HG03432 (cell line): ENCODE data around the gene CD38.
"Not testable (repeated sequence)": the region's sequence is repeated elsewhere in the genome, so short reads cannot be mapped to it uniquely, and the experiment has no call there.

Experiments used
- ATAC-seq: cut with Tn5 transposase; IDR thresholded peaks from one replicate; pipeline ENCODE4 v1.9.1; 2021; ENCODE audit warnings: mild to moderate bottlenecking, moderate library complexity; ENCODE audit not compliant: unreplicated experiment

CD38 gene

GRCh38 chr4:15861198-15861597, 83.1 kb downstream of the CD38 start:
- not testable (repeated sequence) for ATAC-seq

DNA sequence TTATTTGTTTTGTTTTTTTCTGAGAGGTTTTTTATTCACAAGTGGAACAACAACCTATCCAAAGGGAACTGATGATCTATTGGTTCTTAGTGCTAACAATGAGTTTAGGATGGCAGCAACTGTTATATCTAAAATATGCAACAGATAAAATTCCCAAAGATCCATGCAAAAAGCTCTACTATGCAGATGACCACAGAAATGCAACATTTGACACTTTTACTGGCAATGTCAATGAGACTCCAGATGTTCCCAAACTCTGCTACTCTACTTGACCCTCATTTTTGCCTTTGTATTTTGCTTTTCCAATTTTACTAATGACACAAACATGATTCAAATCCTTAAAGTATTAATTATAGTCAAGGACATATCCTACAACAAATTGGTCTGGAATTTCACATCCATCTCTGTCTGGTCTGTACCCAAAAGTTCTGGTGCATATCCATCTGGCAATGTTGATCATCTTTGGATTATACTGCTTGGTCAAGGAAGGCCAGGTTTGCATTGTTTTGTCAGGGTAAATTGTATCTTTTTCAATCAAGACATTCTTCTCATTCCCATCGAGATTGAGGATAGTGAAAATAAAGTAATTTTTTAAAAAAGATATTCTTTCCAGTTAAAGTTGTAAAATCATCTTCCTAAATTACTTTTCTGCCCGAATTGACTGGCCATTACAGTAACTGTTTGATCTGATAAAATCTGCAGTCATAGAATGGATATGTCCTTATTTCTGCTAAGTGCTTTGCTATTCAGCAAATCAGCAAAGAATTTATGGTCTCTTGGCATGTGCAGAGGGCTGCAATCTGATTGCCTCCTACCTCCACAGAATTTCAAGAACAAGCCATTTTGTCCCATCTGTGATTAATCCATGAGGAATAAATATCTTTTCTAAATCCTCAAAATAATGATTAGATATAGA, 86.8 kb downstream of the CD38 start:
- no peak for ATAC-seq

DNA sequence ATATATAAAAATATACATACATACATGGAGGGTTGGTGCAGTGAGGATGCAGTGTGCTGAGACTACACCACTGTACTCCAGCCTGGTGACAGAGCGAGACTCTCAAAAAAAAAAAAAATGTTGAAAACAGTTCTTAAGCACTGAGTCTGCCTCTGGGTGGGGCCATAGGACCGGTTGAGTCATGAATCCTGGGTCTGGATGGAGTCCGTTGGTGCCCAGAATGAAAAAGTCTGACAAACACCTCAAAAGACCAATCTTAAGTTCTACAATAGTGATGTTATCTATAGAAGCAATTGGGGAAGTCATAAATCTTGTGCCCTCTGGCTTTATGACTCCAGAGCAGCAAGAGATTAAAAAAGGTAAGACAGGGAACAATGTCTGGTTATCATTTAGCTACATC, 90.0 kb downstream of the CD38 start:
- peak; percentile 26 for ATAC-seq

DNA sequence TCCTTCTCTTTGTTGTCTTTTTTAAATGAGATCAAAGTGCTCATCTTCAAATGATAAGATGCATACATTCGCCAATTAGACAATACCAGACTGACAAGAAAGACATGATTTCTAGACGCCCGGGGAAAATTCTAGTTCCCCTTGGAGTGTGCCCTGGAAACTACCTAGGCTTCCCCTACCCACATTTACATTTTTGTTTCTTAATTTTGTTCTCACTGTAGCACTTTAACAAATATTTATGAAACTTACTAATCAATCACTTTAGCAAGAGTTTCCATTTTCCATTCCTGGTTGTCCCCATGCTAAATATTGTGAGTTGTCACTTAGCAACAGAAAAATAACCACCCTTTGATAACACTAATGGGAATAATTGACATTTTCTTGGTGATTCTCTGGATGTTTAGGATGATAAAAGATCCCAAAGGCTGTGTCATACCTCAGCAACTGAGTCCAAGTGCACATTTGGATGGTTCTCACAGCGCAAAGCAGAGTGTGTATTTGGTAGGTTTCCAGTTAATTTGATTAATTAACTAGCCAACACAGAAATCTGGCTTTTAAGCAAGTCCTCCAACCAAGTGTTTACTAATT, 90.8 kb downstream of the CD38 start:
- ATAC-seq = peak; percentile 48

- no peak for ATAC-seq
Measured at GRCh38 chr4:15870079-15870478, 92.0 kb downstream of the CD38 start.

- ATAC-seq = no peak
Measured at GRCh38 chr4:15870921-15871664, 93.0 kb downstream of the CD38 start.

DNA sequence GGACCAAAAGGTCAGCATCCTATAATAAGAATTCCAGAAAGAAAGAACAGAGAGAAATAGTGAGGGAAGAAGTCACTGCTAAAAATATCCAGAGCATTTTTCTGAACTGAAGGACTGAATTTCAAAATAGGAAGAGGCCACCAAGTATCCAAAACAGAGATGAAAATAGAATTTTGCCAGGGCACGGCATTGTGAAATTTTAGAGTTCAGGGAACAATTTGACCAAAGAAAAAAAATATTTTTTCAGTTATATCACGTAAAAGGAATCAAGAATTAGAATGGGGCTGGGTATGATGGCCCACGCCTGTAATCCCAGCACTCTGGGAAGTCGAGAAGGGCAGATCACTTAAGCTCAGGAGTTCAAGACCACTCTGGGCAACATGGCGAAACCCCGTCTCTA, 95.0 kb downstream of the CD38 start:
- ATAC-seq = no peak

- no peak for ATAC-seq
Measured at GRCh38 chr4:15874671-15875070, 96.5 kb downstream of the CD38 start.

DNA sequence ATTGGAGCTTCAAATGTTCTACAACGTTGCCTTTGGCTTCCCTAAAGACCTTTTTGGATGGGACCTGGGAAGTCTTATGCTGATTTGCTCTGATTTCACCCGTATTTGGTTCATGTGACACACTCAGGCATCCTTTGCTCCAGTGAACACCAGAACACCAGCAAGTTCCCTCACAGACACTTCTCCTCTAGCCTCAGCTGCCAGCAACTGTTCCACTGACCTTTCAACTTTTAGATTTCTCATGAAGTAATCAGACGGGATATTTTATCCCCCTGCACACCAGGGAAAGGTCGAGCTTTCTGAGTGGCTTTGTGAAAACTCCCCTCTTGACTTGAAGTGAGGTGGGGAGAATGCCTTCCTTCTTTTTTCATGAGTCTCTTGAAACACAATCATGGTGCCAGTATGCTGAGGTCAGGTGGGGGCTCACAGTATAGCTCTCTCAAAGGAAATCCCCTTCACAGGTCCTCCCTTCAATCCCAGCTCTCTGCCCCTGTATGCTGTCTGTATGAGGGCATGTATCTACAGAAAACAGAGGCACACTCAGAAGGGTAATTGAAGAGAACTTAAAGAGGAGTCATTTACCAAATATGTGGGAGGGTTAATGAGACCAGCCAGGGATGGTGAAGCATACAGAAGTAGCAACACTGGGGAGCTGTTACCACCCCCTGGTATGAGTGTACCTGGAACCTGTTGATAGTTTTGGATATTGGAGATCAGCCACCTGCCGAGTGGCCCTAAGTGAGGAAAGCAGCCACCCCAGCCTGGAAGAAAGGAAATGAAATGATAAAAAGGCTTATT, 97.7 kb downstream of the CD38 start:
- ATAC-seq = no peak

DNA sequence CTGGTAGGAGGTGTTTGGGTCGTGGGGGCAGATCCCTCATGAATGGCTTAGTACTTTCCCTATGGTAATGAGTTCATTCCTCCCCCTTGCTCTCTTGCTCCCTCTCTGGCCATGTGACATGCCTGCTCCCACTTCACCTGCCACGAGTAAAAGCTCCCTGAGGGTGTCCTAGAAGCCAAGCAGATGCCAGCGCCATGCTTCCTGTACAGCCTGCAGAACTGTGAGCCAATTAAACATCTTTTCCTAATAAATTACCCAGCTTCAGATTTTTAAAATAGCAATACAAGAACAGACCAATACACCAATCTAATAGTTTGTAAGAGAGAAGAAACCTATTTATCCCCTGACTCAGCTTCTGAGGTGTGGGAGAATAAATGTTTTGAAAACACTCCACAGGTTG, 99.9 kb downstream of the CD38 start:
- ATAC-seq = no peak

- ATAC-seq = no peak
Measured at GRCh38 chr4:15881820-15882219, 103.7 kb downstream of the CD38 start.

GRCh38 chr4:15882675-15883086, 104.6 kb downstream of the CD38 start:
- peak; percentile 95 for ATAC-seq

- no peak for ATAC-seq
Measured at GRCh38 chr4:15883610-15884243, 105.6 kb downstream of the CD38 start.

DNA sequence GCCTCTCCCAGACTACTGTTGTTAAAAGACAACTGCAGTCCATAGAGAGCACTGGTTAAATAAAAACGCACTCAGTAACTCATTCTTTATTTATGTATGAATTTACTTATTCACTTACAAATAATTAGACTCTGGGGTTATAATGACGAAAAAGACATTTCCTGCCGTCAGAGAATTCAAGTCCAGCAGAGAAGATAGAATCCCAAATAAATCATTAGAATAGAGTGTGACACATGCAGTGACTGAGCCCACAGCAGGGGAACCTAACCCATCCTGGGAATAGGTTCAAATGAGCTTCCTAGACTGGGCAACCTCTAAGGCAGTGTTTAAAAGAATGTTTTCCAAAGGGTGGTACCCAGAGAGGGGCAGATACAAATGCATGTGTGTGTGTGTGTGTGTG, 106.5 kb downstream of the CD38 start:
- ATAC-seq = no peak

DNA sequence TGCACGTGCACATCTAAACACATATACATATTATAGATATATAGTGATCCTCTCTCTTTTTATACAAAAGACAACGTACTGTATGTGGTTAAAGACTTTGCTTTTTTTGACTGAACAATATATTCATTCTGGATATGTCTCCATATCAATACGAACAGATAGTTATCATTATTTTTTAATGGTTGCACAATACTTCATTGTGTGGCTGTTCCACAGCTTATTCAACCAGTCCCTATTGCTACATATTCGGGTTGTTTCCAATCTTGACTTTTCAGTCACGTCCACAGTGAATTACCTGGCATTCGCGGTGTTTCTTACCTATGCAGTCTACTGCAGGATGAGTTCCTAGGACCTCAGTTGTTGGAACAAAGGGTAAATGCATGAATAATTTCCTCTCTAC, 107.3 kb downstream of the CD38 start:
- ATAC-seq = no peak

GRCh38 chr4:15888515-15888914, 110.4 kb downstream of the CD38 start:
- ATAC-seq = no peak

DNA sequence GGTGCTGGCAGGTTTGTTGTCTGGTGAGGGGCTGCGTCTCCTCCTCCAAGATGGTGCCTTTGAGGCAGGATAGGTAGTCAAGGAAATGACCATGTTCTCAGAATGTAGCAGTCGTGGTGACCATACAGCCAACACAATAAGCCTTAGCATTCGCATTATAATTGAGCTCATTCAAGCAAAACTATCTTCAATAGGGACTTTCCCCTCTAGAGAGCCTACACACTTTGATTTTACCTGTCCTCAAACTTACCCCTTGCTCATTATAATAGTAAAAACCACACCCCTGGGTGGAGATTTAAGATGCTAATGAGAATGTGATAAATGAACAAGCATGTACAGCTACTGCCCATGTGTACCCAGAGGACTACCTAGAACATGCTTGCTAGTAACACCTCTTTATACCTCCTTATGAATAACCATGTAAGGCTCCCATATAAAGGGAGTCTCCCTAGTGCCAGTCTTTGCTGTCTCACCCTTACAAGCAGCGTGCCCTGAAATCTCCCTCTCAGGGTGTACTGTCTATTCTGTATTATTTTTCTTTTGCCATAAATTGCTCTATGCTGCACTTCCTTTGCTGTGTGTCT, 112.2 kb downstream of the CD38 start:
- ATAC-seq = no peak

- ATAC-seq = peak; percentile 60
Measured at GRCh38 chr4:15891312-15891711, 113.2 kb downstream of the CD38 start.

- ATAC-seq = no peak
Measured at GRCh38 chr4:15893962-15894361, 115.8 kb downstream of the CD38 start.

DNA sequence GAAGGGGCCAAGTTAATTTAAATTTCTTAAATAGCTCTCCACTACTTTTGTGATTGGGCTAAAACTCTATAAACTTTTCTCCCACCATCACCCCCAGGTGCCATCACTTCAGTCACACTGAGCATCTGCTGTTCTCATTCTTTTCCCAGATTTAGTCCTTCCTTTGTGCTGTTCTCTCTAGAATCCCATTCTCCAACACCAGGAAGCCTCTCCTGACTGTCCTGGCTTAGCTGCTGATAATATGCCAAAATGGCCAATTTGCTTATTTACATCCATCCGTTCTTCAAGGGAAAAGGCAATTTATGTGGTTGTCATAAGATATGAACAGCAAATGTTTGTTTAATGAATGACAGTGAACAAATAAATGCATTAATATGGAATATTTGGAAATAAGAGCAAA, 116.3 kb downstream of the CD38 start:
- ATAC-seq = no peak
